Endothelial cell of umbilical vein (primary cell): ENCODE data around the gene TOB2.

Source experiments
- EZH2 ChIP-seq: IDR thresholded peaks from 2 replicates; pipeline ENCODE4 v1.6.1; 2012; ENCODE audit warnings: borderline replicate concordance, low read depth, mild to moderate bottlenecking, moderate library complexity, low read length, inconsistent platforms; ENCODE audit not compliant: severe bottlenecking
- POLR2A ChIP-seq: IDR thresholded peaks from 2 replicates; pipeline ENCODE4 v1.6.1; 2012; ENCODE audit warnings: low read depth, mild to moderate bottlenecking, control low read depth, low read length
- POLR2AphosphoS5 ChIP-seq: IDR thresholded peaks from 2 replicates; pipeline ENCODE4 v1.6.1; 2012; ENCODE audit warnings: low read depth, mild to moderate bottlenecking, control low read depth, low read length, moderate library complexity; ENCODE audit not compliant: insufficient read depth
- TF ChIP-seq, protein P1 (sequence below), 2 donors: IDR thresholded peaks; 1 replicate in 1 of 2; 2 replicates in 1 of 2; pipeline ENCODE4 v1.5.1; 2011; ENCODE audit warnings: low read length in 2 of 2, mild to moderate bottlenecking in 2 of 2, moderate library complexity in 2 of 2, control low read depth in 1 of 2, inconsistent platforms in 1 of 2, low read depth in 1 of 2; ENCODE audit not compliant: insufficient read depth in 1 of 2; ENCODE audit errors: extremely low read depth in 1 of 2
- TF ChIP-seq, protein P2 (sequence below): IDR thresholded peaks from 2 replicates; pipeline ENCODE4 v1.6.1; 2011; ENCODE audit not compliant: insufficient read depth, insufficient read length

DNA sequence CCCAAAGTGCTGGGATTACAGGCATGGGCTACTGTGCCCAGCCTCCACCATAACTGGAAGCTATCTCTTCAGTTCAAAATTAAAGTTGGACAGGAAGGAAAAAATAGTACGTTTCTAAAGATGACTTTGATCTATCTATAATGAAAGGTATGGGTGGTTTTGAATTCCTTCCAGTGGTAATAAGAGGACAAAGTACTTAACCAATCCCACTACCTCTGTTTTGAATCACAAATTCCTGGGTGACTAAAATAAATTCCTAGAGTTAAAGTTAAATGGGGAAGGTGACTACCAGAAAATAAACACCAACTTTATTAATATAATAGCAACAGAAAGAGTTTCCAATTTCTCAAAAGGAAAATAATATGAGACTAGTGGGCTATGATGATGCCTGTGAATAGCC is 12.8 kb upstream of the TOB2 start:
- TF ChIP-seq POLR2AphosphoS5 (no peak), EZH2 (no peak), POLR2A (no peak)
- TF ChIP-seq, protein P1, sequence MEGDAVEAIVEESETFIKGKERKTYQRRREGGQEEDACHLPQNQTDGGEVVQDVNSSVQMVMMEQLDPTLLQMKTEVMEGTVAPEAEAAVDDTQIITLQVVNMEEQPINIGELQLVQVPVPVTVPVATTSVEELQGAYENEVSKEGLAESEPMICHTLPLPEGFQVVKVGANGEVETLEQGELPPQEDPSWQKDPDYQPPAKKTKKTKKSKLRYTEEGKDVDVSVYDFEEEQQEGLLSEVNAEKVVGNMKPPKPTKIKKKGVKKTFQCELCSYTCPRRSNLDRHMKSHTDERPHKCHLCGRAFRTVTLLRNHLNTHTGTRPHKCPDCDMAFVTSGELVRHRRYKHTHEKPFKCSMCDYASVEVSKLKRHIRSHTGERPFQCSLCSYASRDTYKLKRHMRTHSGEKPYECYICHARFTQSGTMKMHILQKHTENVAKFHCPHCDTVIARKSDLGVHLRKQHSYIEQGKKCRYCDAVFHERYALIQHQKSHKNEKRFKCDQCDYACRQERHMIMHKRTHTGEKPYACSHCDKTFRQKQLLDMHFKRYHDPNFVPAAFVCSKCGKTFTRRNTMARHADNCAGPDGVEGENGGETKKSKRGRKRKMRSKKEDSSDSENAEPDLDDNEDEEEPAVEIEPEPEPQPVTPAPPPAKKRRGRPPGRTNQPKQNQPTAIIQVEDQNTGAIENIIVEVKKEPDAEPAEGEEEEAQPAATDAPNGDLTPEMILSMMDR (IDR thresholded peaks at IDR 0.05; ENCODE audit: extremely low read depth in 1 of 2, insufficient read depth in 1 of 2, low read depth in 1 of 2, low read length in 2 of 2) = no peak
- TF ChIP-seq, protein P2, sequence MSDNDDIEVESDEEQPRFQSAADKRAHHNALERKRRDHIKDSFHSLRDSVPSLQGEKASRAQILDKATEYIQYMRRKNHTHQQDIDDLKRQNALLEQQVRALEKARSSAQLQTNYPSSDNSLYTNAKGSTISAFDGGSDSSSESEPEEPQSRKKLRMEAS = no peak
